GM18508 (cell line): ENCODE data around the gene ERP44.
"Not testable (repeated sequence)": the region's sequence is repeated elsewhere in the genome, so short reads cannot be mapped to it uniquely, and the experiment has no call there.

Experiments
- ATAC-seq: cut with Tn5 transposase; IDR thresholded peaks from one replicate; pipeline ENCODE4 v1.9.1; 2021; ENCODE audit warnings: moderate number of reproducible peaks; ENCODE audit not compliant: insufficient read depth, unreplicated experiment

The ERP44 gene

DNA sequence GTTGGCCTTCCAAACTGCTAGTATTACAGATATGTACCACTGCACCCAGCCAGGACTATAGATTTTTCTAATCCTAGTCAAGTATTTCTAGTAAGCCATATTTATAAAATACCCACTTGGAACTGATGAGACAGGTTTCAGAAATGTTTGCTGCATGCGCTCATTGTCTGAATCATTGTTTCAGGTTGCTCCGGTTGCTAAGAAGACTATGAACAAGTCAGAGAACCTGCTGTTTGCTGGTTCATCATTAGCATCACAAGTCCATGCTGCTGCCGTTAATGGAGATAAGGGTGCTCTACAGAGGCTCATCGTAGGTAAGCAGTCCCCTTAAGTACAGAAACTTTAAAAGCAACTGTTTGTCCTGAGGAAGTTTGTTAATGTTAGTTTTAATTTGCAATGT lies 5.5 kb upstream of the ERP44 start:
- no peak for ATAC-seq

DNA sequence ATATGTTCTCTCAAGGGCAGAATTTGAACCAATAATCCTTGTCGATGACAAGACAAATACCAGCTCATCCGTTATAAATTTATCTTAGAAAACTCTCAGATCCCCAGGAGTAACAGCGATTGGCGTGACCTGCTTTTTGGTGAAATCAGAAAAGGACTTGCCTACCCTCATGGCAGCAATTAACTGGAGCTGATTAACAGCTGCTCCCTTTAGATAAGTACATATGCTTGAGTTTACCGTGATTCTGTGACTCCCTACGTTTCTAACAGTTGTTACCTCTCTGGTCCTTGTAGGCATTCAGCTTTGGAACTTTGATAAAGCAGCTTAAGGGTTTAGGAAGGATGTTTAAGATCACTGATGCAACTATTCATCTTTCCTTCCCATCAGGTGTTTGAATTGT lies 2.8 kb upstream of the ERP44 start:
- ATAC-seq = no peak

DNA sequence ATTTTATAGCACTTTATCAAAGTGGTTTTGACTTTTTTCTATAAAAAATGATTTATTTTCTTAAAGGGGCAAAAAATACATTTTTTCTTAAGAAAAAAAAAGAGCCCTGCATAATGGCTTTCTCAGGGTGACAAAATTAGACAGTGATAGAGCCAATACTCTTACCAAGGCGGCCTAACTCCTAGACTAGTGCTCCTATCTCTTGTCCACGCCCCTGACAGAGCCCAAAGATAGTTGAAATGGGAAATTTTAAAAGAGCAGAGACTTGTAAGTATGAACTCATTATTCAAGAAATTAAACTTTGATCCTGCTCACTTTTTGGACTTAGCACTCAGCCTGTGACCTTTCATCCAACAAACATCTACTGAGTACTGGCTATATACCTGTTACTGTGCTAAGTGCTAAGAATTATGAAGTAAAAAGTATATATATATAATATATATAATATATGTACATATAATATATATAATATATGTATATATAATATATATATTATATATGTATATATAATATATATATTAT lies 1.4 kb upstream of the ERP44 start:
- ATAC-seq = no peak

DNA sequence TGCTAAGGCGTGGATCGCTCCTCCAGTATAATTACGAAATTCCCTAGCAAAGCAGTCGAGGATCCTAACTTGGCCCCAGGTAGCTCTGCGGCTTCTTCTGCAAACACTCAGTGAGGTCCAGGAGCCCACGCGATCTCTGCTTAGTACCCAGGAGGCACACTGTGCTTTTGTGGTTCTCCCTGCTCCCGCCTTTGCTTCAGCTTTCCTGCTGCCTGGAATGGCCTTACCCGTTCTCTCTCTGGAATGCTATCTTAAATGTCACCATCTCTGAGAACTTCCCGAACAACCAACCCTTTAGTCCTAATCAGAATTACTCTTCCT lies 882 bp upstream of the ERP44 start:
- no peak for ATAC-seq

DNA sequence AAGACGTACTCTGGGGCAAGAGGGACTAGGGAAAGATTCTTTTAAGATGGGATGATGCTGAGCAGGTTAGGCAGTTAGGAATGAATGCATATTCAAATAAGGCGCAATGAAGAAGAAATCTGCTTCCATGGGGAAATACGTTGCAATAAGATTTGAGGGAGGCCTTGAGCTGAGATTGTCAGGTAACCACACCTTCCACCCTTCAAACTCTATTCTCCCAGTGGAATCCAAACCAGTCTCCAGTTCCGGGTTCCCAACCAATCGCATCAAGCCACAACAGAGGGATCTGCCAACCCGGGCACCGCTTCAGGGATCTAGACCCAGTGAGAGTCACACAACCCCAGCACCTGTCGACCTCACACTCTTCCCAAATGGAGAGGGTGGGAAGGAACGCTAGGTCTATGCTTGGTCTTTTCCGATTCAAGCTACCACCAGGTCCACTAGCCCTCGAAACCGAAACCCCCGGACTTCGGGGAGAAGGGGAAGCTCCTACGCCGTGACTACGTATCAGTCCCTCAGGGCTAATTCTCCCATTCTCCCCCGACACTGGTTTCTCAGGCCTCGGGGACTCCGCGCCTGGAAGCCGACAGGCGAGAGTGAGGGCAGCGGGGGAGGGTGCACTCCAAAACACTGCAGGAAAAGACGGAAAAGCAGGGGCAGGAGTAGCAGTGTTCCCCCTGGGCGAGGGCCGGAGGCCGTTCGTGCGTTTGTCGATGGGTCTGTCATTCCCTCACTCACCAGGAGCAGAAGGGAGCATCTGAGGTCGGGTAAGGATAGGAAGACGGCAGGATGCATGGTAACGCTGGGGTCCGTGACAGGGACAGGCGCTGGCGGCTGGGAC lies 534 bp downstream of the ERP44 start:
- ATAC-seq = peak; percentile 2

DNA sequence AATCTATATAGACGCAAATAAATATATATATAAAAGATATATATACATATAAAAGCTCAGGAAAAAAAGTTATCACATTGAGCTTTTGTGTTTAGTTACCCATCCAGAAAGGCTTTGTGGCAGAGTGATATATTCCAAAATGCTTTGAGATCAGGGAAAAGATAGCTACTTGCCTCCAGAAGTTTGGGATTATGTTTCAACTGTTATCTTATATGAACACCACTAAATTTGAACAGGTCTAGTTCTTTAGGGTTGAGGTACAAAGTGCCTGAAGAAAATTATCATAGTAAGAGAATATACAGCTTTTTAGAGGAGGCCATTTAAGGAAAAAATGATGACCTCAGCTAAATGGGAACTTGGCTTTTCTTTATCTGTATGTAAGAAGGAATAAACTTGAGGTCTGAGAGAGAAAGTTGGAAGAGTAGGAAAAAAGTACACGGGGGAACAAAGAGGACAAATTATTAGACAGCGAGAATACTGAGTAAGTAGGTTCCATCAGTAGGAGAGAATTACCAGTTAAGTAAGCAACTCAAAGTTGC lies 2.4 kb downstream of the ERP44 start:
- no peak for ATAC-seq

DNA sequence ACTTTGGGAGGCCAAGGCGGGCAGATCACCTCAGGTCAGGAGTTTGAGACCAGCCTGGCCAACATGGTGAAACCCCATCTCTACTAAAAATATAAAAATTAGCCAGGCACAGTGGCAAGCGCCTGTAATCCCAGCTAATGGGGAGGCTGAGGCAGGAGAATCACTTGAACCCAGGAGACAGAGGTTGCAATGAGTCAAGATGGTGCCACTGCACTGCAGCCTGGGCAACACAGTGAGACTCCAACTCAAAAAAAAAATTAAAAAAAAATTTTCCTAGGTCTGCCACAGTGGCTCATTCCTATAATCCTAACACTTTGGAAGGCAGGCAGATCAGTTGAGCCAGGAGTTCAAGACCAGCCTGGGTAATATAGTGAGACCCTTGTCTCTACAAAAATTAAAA lies 4.4 kb downstream of the ERP44 start:
- not testable (repeated sequence) for ATAC-seq

DNA sequence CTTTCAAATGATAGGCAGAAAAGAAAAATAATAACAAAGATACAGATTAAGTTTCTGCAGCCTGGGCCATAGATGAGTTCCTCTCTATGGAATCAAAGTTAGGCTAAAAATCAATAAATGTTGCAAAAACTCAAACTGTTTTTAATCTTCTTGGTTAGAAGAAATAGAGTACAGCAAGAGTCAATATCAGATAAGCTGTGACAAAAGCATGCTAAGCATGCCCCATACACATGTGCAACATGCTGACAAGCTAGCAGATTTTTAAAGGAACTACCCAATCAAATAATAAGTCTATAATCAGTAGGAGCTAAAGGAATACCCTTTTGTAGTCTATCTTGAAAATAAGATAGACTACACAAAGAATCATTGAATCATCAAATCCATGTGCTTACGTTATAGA lies 6.7 kb downstream of the ERP44 start:
- no peak for ATAC-seq

DNA sequence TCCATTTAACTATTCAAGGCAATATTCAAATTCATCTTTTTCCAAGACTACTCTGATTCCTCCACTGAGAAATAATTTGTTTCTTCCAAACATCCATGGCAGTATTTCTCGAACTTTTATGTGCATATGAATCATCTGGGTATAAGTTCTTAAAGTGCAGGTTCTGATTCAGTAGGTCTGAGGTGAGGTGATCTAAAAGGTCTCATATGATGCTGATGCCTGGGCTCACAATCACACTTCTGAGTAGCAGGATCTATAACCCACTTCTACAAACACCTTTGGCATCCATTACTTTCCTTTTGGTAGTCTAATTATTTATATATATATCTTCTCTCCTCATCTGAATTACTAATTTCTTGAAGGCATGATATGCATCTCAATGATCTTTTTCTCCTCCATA lies 7.2 kb downstream of the ERP44 start:
- no peak for ATAC-seq

DNA sequence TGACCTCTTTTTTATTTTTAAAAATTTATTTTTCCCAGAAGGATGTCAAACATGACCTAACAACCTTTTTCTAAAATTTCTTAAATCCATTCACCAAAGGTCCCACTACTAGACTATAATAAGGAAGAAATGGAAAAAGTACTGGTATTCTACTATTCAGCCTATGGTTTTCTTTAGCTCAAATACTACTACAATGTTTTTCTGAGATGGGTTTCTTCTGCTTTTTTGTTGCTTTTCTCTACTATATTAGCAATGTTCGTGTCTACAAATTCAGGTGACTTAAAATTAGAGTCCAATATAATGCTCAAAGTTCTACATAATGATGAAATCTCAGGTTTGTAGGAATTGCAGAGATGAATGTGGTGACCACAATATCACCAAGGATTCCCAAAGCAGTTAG lies 7.9 kb downstream of the ERP44 start:
- no peak for ATAC-seq

DNA sequence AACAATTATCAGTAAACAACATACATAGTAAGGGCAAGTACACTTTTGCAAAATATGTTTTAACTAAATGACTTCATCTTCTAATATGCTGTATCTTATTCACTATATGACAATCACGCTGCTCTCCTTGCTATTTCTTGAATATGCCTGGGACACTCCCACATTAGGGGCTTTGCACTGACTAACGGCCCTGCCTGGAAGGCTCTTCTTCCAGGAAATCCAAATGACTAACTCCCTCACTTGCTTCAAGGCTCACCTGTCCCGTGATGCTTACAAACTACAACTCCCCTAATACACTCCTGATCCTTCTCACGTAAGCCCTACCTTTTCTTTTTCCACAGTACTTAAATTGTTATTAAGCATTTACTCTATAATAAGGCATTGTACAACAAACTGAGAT lies 10.6 kb downstream of the ERP44 start:
- ATAC-seq = no peak

DNA sequence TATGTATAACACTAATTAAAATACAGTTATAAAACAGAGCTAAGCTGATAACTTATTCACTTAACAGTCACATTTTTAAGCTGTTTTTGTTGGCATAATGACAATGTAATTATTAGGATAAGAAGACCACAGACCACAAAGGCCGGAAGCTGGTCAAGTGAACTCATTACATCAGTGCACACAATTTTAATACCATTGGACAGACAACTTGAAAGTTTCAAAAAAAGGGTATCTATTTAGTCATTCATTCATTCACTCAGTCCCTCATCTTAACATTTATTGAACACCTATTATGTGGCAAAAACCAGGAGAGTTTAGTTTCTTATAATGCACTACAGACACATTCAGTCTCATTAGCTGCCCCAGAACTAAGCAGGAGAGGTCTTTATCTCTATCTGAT lies 11.6 kb downstream of the ERP44 start:
- ATAC-seq = no peak

DNA sequence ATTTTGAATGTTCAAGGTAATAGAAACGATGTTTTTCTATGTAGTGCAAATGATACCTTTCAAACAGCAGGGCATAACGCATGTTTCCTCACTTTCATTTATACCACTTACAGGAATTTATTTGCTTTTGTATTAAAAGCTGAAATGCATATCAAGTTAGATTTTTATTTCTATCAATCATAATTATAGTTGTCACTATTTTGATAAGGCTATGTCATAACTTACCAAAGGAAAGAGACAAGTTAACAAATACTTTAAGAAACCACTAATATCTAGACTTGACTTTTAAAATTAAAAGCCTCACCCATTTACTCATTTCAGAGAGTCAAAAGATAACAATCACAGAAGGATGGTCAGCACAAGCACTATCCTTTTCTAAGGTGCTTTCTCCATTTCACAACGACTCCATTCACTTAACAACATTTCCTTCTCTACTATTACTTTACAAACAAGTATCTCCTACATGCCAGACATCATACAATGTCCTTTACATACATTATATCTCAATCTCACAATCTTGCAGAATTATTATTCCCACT lies 12.6 kb downstream of the ERP44 start:
- ATAC-seq = no peak

DNA sequence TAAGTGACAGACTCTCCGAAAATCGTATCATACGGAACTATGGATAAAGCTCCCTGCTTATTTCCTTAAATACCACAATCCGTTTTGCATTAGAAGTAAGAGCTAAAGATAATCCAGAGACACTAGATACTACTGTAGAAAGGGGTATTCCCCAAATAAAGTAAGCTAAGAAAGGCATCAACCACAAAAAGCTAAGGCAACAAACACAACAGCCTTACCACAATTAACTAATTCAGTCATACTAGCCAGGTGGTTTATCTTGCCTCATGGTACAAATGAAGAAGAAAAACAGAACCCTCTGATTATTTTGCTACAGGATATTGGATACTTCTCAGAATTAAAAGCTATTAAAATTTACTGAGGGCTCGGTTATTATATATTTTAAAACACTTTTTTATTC lies 14.1 kb downstream of the ERP44 start:
- ATAC-seq = peak; percentile 64

DNA sequence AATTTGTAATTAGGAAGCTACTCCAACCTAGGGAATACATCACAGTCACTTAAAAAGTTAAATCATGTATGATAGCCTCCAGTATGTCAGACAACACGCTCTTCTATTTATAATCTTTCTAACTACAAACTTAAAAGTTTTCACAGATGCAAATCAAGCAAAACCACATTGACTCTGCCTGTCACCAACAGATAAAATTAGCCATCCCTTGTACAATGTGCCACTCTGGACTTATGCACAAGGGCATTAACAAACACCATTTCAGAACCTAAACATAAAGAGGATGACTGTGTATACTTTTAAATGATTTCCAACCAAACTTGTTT lies 14.7 kb downstream of the ERP44 start:
- ATAC-seq = peak; percentile 22

DNA sequence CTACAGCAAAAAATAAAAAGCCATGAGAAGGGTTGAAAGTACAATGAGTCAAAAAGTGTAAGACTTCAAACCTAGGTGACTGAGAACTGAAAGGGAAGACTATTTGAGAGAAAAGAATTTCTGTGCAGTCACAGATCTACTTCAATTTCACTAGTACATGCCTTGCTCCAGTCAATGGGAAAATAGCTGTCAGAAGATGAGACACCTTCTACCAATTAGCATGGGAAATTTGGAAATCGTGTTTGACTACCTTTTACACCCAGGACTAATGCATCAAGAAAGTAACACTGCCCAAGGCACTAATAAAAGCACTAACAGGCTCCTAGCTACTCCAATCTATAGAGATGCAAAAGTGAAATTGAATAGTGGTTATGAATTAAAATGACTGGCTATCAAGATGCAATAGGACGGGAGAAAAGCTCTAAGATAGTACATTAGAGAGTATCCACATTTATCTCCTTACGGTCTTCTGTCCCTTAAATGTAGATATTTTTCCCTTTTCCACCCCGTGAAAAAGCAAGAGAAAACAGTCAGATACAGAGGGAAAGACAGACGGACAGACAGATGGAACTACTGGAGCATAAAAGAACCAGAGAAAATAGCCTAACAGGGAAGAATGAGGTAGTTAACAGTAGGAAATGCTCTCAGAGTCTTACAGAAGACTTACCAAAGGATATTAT lies 15.2 kb downstream of the ERP44 start:
- peak; percentile 33 for ATAC-seq

DNA sequence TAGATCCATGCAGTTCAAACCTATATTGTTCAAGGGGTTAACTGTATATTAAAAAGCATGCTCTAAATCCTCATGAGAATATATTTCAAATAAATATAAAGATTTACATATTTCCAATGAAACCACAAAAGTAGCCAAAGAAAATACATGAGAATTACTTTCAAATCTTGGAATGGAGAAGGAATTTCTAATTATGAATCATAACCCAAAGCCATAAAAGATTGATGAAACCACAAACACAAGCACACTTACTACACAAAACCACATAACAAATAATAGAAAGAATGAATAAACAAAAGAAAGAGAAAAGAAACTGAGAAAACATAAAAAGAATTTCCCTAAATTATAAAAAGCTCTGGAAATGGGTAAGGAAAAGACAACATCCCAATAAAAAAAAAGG lies 16.0 kb downstream of the ERP44 start:
- ATAC-seq = no peak

DNA sequence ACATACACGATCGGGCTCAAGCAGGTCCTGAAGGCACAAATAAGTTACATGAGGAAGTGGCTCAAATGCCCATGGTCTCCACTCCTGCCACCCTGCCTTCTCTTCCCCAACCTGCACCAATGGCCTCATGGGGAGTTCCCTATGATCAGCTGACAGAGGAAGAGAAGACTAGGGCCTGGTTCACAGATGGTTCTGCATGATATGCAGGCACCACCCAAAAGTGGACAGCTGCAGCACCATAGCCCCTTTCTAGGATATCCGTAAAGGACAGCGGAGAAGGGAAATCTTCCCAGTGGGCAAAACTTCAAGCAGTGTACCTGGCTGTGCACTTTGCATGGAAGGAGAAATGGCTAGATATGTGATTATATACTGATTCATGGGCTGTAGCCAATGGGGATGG lies 22.5 kb downstream of the ERP44 start:
- not testable (repeated sequence) for ATAC-seq

DNA sequence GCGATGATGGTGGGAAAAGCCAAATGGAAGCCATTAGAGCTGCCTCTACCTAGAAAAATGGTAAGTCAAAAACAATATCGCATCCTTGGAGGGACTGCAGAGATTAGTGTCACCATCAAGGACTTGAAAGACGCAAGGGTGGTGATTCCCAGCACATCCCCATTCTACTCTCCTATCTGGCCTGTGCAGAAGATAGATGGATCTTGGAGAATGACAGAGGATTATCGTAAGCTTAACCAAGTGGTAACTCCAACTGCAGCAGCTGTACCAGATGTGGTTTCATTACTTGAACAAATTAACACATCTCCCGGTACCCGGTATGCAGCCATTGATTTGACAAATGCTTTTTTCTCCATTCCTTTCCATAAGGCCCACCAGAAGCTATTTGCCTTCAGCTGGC lies 23.8 kb downstream of the ERP44 start:
- no peak for ATAC-seq

DNA sequence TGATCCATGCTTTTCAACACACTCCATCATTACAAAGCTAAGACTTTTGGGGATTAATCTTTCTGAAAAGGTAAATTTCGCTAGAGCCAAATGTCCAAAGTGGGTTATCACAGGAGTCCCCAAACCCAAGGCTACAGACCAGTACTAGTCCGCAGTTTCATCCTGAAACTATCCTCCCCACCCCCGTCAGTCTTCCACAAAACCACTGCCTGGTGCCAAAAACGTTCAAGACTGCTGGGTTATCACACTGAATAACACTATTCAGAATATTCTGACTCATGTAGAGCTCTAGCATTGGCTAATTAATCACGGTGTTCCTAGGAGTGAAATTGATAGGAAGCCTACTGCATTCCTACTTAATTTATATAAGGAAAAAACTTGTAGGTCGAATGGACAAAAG lies 24.7 kb downstream of the ERP44 start:
- no peak for ATAC-seq

DNA sequence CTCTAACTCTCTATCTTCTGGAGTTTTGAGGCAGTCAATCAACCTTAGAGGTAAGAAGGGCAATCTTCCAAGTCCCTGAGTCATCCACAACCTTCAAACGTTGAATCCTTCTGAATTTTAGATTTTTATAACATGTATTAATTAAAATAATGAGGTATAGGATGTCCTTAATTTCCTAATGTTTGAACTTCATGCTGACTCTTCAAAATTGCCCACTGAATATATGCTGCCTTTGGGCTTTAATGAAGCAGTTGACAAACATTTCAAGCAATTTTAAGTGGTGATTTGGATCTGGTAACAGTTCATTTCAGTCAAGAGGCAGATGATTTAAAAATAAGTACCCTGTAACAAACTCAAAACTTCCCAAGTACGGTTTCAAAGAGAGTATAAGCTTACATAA lies 26.0 kb downstream of the ERP44 start:
- ATAC-seq = no peak

DNA sequence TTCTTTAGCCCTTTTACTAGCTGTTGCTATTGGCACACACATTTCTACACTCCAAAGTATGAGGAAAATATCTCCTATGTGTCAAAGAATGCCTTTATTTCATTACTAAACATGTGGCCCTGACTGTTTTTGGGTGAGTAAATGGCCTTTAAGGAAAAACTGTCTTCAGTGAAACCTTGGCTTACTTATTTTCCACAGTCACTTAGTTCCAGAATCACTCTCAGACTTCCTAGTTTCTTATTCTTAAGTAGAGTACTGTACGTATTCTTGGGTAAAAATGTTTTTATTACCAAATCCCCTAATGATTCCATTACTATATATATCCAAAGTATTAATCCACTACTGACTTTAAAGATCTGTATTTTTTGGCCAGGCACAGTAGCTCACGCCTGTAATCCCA lies 27.5 kb downstream of the ERP44 start:
- no peak for ATAC-seq
